Nucleus accumbens (tissue), 56 donors: Measurements from ENCODE around the gene MED19.
"Not testable (repeated sequence)": the region's sequence is repeated elsewhere in the genome, so short reads cannot be mapped to it uniquely, and the experiment has no call there.

Experiments used
- DNase-seq, 56 donors: peaks; one replicate each; lab custom pipeline; 2025; lab: John Stamatoyannopoulos, UW

MED19 gene

DNA sequence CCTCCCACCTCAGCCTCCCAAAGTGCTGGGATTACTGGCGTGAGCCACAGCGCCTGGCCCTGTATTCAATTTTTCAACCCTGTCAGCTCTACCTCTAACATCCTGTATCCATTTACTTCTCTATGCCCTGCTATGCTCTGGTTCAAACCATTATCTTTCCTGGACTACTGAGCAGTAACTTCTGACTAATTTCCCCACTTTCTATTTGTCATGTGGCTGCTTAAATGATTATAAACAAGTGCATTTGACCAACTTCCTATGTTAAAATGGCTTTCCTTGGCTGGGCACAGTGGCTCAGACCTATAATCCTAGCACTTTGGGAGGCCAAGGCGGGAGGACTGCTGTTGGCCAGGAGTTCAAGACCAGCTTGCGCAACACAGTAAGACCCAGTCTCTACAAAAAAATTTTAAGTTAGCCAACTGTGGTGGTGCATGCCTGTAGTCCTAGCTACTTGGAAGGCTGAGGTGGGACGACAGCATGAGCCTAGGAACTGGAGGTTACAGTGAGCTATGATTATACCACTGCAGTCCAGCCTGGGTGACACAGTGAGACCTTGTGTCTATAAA lies 2.1 kb downstream of the MED19 start:
- DNase-seq = no peak

DNA sequence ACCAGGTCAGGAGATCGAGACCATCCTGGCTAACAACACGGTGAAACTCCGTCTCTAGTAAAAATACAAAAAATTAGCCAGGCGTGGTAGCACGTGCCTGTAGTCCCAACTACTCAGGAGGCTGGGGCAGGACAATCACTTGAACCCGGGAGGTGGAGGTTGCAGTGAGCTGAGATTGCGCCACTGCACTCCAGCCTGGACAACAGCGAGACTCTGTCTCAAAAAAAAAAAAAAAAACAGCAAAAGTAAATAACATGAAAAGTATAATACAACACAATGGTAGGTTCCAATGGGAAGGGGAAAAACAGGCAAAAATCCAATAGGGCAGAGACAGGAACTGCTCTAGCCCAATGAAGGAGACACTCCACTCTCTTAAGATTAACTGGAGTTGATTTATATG lies 6.6 kb downstream of the MED19 start:
- not testable (repeated sequence) for DNase-seq

DNA sequence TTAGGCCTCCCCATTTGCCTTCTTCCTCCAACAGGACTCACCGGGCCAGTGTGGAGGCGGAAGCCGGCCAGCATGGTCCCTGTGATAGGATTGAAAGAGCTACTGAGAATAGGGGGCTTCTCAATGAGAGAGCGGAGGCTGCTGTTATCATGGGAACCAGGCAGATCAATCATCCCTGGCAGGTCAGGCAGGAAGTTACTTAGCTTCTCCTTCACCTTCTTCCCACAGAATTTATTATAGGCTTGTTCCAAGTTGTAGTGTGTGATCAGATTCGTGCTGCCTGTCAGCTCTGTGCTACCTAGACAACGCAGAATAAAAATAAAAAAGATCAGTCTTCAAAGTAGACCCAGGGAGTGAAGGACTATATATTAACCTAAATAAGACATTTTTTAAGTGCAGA lies 7.1 kb downstream of the MED19 start:
- DNase-seq = peak in 5 of 56 donors; percentile 4 to 28 (median 6)

DNA sequence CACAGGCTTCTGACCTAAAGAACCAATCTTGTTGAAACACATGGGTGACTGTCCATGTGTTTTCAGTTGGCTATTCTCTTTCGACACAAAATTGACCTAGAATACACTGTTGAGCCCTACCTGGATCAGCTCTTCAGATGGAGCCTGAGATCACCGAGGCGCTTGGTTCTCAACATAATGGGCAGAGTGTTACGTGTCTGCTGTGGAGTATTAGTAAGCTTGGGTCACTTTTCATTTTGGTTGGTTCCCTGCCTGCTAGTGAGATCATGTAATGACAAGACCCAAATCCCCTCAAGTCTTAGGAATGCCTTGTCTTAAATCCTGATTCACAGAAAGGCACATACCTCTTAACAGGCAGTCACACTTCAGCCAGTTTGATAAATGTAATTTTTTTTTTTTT lies 8.7 kb downstream of the MED19 start:
- DNase-seq = no peak

DNA sequence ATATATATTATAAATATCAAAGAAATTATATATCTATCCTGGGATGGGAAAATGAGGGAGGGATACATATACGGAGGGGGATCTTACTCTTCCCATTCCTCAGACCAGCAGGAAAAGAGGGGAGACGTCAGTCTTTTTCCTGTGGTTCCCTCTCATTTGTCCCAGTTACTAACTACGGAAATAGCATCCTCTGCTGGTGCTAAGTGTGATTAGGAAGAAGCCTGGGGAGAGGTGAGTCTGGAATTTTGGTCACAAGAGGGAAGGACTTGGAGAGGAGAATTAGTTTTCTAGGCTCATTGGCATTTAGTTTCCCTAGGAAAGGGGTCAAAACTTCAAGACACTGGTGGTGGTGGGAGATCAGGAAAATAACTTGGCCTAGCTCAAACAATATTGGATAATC lies 11.6 kb downstream of the MED19 start:
- no peak for DNase-seq

DNA sequence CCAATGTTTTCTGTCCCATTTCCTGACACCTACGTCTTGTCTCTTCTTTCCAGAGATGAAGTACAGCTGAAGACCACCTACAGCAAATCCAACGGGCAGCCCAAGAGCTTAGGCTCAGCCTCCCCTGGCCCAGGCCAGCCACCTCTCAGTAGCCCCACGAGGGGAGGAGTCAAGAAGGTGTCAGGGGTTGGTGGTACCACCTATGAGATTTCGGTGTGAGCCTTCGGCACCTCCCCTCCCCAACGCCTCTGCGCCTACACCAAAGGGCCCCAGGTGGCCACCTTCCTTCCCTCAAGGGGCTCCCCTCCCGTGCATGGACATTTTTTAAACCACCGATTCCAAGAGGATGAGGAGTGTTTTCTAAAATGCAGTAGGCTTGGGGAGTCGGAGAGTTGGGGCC lies 12.2 kb downstream of the MED19 start:
- DNase-seq = no peak

DNA sequence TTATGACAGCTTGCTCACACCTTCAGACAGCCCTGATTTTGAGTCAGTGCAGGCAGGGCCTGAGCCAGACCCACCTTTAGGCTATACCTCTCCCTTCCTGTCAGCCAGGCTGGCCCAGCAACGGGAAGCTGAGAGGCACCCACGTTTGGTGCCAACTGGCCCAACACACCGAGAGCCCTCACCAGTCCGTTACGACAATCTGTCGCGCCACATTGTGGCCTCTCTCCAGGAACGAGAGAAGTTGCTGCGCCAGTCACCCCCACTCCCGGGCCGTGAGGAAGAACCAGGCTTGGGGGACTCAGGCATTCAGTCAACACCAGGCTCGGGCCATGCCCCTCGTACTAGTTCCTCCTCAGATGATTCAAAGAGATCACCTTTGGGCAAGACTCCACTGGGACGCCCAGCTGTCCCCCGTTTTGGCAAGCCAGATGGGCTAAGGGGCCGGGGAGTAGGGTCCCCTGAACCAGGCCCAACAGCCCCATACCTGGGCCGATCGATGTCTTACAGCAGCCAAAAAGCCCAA lies 13.1 kb downstream of the MED19 start:
- no peak for DNase-seq

DNA sequence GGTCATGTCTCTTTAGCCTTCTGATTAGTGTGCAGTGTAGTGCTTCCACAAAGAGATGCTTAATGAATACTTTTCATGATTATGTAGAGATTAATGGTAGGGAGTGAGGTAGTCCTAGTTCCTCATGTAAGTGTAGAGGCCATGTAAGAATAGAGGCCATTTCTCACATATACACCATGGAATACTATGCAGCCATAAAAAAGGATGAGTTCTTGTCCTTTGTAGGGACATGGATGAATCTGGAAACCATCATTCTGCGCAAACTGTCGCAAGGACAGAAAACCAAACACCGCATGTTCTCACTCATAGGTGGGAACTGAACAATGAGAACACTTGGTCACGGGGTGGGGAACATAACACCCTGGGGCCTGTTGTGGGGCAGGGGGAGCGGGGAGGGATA lies 21.5 kb downstream of the MED19 start:
- DNase-seq = not testable (repeated sequence)

DNA sequence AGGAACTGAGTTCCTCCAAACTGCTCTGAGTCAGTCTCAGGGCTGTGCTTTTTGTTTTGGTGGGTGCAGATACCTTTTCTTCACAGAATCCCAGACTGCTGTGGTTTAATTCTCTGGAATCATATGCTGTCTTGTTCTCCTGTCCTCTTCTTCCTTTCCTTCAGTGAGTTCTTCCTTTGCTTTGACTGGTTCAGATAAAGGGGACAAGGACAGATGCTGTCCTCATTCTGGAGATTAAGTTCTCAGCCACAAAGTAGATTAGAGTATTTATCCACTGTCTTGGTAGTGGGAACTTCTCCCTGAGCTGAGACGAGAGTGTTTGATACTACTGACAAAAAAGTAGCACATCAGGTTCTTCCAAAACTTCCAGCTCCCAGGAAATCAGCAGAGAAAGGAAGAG lies 30.8 kb downstream of the MED19 start:
- DNase-seq = no peak

DNA sequence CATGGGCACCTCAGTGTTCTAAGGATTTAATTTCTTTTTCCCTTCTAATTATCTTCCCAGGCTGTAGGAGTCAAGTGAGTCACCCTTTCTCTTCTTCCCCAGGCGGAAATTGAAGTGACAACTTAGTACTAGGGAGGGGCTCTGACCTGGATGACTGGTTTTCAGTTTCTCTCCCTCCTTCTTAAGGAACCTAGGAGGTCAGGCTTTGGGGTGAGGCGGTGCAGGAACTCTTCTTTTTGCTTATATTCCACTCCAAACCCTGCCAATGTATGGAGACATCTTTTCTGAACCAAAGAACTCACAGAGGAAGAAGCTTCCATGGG lies 31.5 kb downstream of the MED19 start:
- no peak for DNase-seq

DNA sequence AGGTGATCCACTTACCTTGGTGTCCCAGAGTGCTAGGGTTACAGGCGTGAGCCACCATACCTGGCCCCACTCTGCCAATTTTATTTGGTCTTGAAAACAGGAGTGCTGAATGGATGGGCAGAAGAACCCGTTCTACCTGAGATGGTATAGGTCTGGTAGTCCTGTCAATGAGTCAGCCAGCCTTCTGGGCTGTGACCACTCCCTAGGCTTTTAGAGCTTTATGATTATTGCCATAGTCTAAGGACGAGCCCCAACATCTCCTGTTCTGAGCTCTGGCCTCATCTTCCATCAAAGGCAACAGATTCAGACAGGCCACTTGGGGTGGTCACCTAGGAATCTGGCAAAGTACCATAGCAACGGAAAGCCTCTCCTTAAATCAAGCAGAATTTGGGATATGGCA lies 32.6 kb downstream of the MED19 start:
- no peak for DNase-seq

DNA sequence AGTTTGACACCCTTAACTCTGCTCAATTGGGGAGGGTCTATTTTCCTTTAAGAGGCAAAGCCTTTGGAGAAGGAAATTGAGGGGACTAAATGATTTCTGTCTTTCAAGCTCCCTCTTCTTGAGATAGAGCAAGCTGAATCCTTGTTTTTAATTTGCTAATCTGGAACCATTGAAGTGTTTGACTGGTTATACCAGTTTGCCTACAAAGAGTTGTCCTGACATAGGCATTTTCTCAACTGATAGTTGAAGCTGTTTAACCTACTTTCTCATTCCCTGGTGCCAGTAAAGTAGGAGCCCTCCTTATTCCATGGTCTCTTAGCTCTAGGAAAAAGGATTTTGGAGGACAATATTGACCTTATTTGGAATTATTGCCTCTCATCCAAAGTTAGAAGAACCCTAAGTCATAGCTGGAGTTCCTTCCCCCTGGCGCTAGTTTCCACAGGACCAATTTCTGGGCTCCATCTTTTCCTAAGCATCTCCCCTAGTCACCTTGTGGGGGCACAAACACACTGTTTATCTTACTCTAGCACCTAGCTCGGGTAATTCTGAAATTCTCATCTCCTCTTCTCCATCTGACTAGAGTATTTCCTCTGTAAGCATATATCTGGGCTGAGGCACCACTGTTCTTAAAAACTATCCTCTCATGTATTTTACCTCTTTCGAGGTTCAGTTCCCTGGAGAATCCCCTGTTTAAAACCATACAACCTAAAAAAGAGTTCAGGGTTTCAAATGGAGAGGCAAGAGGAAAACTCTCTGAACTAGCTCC lies 36.7 kb downstream of the MED19 start:
- DNase-seq = no peak

DNA sequence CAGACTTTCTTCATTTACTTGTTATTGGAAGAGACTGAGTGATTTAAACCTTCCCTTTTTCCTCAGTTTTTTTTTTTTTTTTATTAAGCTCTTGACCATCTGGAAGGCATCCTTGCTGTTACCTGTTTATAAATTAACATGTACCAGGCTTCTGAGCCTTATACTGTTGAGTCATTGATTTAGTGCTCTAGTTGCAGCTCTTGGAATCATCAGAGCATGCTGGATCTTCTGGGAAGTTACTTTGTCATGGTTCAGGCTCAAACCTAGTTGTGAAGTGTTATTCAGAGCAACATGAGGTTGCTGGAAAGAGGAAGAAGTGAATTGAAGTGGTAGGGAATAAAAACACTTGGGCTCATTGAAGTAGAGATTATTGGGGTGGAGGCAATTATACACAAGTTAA lies 37.8 kb downstream of the MED19 start:
- DNase-seq = no peak

DNA sequence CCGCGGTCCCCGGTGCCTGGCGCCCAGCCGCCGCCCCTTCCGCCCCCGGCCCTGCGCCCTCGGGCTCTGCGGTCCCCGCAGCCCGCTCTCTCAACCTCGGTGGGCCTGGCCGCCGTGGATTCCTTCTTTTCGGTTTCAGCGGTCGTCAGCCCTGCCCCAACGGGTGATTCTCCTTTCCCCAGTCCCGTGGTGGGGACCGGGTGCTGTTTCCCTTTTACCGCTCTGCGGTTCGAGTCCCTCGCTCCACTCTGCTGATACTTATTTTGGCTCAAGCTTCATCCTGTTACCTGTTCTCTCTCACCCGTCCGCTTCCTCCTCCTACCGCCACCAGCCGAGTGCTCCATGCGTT lies 43.6 kb downstream of the MED19 start:
- peak in 5 of 56 donors; percentile 34 to 58 (median 38) for DNase-seq

DNA sequence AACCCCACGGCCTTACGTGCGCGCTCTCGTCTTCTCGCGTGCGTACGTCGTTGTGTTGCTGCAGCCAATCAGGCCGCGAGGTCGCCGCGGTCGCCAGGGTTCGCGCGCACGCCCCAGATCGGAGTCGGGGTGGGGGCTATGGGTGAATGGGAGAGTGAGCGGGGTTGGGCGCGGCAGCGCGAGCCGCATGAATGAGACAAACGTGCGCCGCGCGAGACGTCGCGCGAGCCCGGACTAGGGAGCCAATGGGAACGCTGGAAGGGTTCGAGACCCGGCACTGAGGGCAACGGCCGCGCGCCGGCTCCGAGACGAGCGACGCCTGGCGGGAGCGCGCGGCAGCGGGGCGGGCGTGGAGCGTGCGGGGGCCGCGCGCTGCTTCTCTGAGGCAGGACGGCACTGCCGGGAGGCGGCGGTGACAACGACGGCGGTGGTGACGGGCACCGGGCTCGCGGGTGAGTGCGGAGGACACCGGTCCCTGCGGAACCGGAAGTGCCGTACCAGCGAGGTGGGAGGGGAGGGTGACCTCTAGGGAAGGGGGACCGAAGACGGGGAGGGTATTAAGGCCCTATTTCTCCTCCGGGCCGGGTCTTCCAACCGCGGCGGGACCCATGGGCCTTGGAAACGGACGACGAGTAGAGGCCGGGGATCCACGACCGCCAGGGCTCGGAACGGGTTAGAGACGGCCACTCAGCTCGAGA lies 44.1 kb downstream of the MED19 start, which contains the start of gene ZDHHC5:
Gene ZDHHC5, plus strand, starts transcription at position 379 of the 698 bp plus-strand sequence. CDS start 4,977 bp downstream, outside the sequence.
- peak; percentile 82 to 100 (median 99) for DNase-seq

DNA sequence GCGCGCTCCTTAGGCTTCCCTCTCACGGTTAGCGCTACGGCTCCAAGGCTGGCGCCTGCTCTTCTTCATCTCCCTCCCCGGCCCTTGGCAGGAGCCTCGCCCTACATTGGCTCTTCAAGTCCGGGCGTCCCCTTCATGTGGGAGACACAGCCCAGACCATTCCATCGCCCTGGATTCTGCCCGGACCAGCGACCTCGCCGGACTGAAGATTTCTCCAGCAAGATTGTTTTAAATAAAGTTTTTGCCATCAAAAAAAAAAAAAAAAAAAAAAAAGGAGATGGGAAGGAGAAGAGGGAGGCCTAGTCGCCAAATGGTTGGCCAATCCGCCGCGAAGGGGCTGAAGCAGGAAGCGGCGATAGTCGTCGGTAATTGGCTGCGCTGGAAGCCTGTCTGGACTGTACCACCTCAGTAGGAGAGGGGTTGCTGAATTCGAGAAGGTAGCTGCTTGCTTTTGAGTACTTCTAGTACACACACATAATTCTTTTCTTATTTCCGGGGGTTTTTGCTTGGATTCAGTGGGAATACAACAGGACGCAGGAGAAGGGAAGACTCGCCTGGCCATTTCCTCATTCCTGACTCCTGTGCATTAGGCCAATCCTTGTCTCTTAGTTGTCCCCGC lies 44.8 kb downstream of the MED19 start:
- DNase-seq = peak in 55 of 56 donors; percentile 87 to 100 (median 97)

DNA sequence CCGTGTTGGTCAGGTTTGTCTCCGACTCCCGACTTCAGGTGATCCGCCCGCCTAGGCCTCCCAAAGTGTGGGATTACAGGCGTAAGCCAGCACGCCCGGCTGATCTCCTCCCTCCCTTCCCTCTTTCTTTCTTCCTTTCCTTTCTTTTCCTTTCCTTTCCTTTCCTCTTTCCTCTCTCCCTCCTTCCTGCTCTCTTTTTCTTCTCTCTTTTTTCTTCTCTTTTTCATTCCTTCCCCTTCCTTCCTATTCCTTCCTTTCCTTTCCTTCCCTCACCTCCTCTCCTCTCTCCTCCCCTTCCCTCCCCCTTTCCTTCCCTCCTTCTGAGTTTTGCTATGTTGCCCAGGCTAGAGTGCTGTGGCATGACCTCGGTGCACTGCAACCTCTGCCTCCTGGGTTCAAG lies 48.0 kb downstream of the MED19 start:
- no peak for DNase-seq

DNA sequence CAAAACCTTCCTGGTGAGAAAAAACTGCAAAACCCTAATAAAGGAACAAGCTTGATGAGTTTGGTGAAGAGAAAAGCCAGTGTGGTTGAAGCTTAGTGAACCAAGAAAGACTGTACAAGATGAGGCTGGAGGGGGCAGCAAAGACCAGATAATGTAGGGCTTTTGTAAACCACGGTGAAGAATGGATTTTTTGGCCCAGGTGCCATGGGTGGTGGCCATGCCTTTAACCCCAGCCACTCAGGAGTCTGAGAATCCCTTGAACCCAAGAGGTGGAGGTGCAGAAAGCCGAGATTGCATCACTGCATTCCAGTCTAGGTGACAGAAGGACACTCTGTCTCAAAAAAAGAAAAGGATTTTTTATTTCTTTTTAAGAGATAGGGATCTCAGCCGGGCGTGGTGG lies 49.1 kb downstream of the MED19 start:
- no peak for DNase-seq

DNA sequence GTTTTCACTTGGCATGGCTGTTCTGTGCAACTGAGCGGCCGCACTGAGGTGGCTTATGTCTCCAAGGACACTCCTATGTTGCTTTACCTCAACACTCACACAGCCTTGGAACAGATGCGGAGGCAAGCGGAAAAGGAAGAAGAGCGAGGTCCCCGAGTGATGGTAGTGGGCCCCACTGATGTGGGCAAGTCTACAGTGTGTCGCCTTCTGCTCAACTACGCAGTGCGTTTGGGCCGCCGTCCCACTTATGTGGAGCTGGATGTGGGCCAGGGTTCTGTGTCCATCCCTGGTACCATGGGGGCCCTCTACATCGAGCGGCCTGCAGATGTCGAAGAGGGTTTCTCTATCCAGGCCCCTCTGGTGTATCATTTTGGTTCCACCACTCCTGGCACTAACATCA lies 52.3 kb downstream of the MED19 start:
- DNase-seq = no peak

DNA sequence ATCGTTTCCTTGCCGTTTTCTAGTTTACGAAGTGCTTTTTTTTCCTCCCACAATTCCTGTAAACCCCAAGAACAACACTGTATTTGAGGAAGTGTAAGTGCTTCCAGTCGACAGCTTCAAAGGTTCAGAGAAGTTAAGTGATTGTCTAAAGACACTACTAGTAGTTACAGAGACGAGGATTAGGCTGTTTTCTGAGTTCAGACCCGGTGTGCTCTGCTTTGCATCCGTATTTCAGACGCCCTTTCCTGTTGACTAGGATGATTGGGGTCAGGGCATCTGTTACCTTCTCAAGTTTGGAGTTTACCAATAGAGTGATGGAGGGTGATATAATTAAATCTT lies 54.0 kb downstream of the MED19 start:
- DNase-seq = no peak
